HepG2 (cell line): Measurements from ENCODE around the gene PPIL3. TPM values are rescaled to one million over a fixed set of nuclear protein-coding genes. Genes with fewer than 3 reads are reported as not detected.

Experiments used
- IRX3 ChIP-seq: sonication (generic); formaldehyde crosslinking; IDR thresholded peaks from 2 replicates; pipeline ENCODE4 v1.8.1; 2023; ENCODE audit warnings: mild to moderate bottlenecking, low read depth, missing genetic modification reagents, borderline replicate concordance
- KAT8 ChIP-seq: IDR thresholded peaks from 2 replicates; pipeline ENCODE4 v1.6.1; 2016; ENCODE audit warnings: missing genetic modification reagents, missing compliant biosample characterization
- KIAA2018 ChIP-seq: sonication (generic); formaldehyde crosslinking; IDR thresholded peaks from 2 replicates; pipeline ENCODE4 v1.5.0; 2020; ENCODE audit warnings: mild to moderate bottlenecking, missing genetic modification reagents, borderline replicate concordance
- PAF1 ChIP-seq: IDR thresholded peaks from 2 replicates; pipeline ENCODE4 v1.6.1; 2016; ENCODE audit warnings: missing genetic modification reagents, missing compliant biosample characterization
- PPARG ChIP-seq: conservative IDR thresholded peaks from 2 replicates; pipeline ENCODE4 v1.6.1; 2016; ENCODE audit warnings: missing biosample characterization, missing genetic modification reagents
- TEAD2 ChIP-seq: sonication (generic); formaldehyde crosslinking; IDR thresholded peaks from 2 replicates; pipeline ENCODE4 v1.9.0; 2021; ENCODE audit warnings: missing genetic modification reagents
- ZFP41 ChIP-seq: sonication (generic); formaldehyde crosslinking; IDR thresholded peaks from 2 replicates; pipeline ENCODE4 v1.4.0; 2020; ENCODE audit warnings: mild to moderate bottlenecking, missing genetic modification reagents, borderline replicate concordance
- polyA plus RNA-seq, 8 experiments: library from polyadenylated mRNA; depleted of rRNA in 3 of 8; stranded (reverse) in 7 of 8; unstranded in 1 of 8; fragments of >200 nt; fragmentation: Illumina TruSeq in 4 of 8; extraction: Trizol in 4 of 8; gene quantifications; 2 replicates each; pipeline versions ENCODE4 v1.2.1 to v1.2.3, GENCODE V29; 2011 to 2016; ENCODE audit warnings: low read depth in 4 of 8, missing spikeins in 1 of 8, mixed read lengths in 1 of 8; ENCODE audit not compliant: insufficient read depth in 1 of 8
- total RNA-seq, 5 experiments: library from RNA; depleted of rRNA; stranded (reverse); fragments of >200 nt; fragmentation: Illumina TruSeq; extraction: Trizol; gene quantifications; 2 replicates each; pipeline ENCODE4 v1.2.3, GENCODE V29; 2016; ENCODE audit warnings: low read depth in 1 of 5

PPIL3 gene
- total and polyA plus RNA-seq, 2 of the 13 experiments (the other 11 are each of a cell fraction or from before 2014, with no cell fraction given) = 98.7 to 107 TPM

GRCh38 chr2:200834701-200835100, 54.2 kb downstream of the PPIL3 start (continued):
- TF ChIP-seq KIAA2018 (no peak), PPARG (CRISPR knock-in tag) (no peak), TEAD2 (no peak), KAT8 (no peak), IRX3 (CRISPR knock-in tag) (no peak), PAF1 (CRISPR knock-in tag) (no peak), ZFP41 (no peak)
